Sciatic nerve (tissue), 2 donors: ENCODE measurements around the gene PCIF1. TPM values are rescaled to one million over a fixed set of nuclear protein-coding genes. Genes with fewer than 3 reads are reported as not detected.
A peak's percentile ranks its signal among the peaks of the same experiment; 100 is the strongest.
"Not testable (repeated sequence)": the region's sequence is repeated elsewhere in the genome, so short reads cannot be mapped to it uniquely, and the experiment has no call there.

Source experiments
- ATAC-seq: fragments of 200-7000 bp; cut with Tn5 transposase; one replicate; pipeline ENCODE4 v1.9.1; 2020; ENCODE audit warnings: mild to moderate bottlenecking, moderate library complexity
- DNase-seq: peaks from one replicate; pipeline ENCODE4 v3.0.0-alpha.2; 2020; ENCODE audit warnings: low spot score
- intact Hi-C: fragments of 100-400 bp; cut with DNase I; formaldehyde crosslinking; loops from one replicate; pipeline ENCODE4 v1.14.2; 2022
- total RNA-seq: library from RNA; stranded (reverse); fragmentation: NEBNext Ultra II Directional; extraction: Animal tissue kit (Norgen Biotek cat#: 25700); gene quantifications from one replicate; pipeline ENCODE4 v1.2.1, GENCODE V29; 2021
- donor health status: DM: no; HTN: no; CAD: no.
- donor health status: DM: no; HTN: no; CAD: no.

Gene PCIF1
- total RNA-seq, 1 donor from 2014 or later: 38.2 TPM

DNA sequence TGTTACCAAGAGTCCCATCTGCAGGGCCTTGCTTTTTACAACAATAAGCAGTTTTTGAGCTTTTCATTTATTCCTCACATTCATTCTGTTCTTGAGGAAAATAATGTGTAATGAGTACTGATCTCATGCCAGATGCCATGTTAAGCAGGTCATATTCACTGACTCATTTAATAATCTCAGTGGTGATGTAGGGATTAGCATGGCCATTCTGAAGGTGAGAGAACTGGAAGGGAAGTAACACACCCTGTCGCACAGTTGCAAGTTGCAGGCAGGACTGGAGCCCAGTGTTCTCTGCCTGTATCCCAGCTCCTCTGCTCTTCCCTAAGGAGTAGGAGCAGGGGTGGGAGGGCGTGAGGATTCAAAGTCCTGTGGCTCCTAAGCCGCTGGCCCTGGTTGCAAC lies 5.6 kb downstream of the PCIF1 start:
- no peak for ATAC-seq

DNA sequence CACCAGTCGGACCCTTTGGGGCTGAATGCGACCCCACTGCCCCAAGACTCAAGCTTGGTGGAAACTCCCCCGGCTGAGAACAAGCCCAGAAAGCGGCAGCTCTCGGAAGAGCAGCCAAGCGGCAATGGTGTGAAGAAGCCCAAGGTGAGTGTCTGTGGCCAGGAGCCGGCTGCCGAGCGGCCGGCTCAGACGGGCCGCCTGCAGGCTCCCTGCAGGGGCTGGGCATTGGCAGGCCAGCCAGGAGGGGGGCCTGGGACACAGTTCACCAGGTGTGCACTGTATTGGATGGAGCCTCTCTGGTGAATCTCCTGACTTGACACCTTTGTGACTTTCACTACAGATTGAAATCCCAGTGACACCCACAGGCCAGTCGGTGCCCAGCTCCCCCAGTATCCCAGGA lies 6.0 kb downstream of the PCIF1 start:
- no peak for ATAC-seq
- no peak for DNase-seq
- intact Hi-C loops: no loop called here

More for the DNA sequence above, 5.6 kb downstream of the PCIF1 start:
- intact Hi-C loops: no loop called here
- no peak for DNase-seq

DNA sequence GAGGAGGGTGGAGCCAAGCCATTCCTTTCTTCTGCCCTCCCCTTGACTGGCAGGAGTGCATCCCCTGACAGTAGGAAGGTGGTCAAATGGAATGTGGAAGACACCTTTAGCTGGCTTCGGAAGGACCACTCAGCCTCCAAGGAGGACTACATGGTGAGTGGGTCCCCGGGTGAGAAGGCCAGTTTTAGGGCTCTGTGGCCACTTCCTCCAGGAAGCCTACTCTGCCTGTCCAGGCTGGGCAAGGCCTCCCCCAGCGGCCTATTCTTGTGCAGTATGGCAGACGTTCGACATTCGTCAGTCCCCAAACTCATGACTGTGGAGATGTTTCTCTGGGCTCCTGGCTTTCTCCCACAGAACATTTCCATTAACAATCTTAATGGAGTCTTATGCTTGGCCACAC lies 9.1 kb downstream of the PCIF1 start:
- DNase-seq (no peak), ATAC-seq (no peak)
- intact Hi-C loops: no loop called here

DNA sequence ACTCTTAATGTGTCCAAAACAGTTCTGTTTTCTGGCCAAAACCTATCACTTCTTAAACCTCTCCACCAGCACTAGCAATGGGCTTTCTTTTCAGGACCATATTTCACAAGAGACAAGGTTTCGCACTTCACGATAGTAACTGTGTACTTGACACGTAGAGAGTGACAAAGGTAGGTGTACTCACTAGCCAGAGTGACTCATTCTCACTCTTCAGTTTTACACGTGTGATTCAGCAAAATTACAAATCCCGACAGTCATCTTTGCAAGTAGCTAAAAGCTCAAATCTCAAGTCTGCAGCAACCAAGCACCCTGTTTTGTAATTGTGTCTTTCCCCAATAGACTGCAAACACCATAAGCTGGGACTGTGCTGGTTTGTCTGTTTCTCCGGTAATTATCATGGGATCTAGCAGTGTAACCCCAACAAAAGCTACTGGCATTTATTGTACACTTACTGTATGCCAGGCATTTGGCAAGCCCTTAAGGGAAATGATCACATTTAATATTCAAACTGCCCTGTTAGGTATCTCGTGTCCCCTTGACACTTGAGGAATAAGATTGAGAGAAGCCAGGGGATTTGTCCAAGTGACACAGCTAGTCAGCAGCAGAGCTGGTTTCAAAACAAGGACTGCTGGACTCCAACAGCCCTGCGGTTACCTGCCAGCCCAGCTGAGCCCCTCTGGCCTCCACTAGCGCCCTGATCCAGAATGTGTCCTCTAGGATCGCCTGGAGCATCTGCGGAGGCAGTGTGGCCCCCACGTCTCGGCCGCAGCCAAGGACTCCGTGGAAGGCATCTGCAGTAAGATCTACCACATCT lies 9.9 kb downstream of the PCIF1 start:
- no peak for DNase-seq
- ATAC-seq: no peak
- intact Hi-C loops: no loop called here

DNA sequence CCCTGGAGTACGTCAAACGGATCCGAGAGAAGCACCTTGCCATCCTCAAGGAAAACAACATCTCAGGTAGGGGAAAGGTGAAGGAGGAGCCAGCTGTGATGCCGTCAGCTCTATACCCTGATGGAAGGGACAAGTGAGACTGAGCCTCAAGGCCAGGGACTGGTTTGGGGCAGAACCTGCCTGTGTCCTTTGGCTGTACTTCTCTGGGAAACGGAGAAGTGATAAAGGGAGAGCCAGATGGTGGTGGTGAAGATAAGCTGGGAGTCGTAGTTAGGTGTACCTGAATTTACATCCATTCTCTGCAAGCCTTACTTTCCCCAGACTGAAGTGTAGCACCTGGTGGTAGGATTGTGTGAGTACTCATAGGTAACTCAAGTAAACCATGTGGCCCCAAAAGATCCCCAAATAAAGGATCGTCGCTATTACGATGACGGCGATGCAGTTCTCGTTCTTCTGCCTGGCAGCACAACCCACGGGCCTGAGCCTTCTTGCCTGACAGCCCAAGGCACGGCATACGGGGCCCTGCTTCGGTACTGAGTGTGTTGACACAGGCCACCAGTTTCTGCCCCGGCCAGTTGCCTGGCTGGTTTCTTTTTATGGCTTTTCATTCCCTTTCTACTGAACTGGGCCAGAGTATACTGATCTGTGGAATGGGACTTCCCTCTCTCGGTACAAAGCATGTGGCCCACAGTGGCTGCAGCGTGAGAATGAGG lies 10.6 kb downstream of the PCIF1 start:
- intact Hi-C loops: no loop called here
- ATAC-seq: no peak
- DNase-seq: no peak

DNA sequence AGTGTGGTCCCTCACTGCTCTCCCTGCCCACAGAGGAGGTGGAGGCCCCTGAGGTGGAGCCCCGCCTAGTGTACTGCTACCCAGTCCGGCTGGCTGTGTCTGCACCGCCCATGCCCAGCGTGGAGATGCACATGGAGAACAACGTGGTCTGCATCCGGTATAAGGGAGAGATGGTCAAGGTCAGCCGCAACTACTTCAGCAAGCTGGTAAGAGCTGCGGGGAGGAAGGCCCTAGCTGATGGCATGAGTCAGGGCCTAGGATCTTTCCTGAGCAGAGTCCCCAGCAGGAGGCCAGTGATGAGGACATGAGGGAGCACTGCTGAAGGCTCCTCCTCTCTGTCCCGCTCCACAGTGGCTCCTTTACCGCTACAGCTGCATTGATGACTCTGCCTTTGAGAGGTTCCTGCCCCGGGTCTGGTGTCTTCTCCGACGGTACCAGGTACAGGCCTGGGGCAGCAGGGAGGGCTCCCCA lies 11.2 kb downstream of the PCIF1 start:
- peak; percentile 7 for ATAC-seq
- no peak for DNase-seq
- intact Hi-C loops: no loop called here

DNA sequence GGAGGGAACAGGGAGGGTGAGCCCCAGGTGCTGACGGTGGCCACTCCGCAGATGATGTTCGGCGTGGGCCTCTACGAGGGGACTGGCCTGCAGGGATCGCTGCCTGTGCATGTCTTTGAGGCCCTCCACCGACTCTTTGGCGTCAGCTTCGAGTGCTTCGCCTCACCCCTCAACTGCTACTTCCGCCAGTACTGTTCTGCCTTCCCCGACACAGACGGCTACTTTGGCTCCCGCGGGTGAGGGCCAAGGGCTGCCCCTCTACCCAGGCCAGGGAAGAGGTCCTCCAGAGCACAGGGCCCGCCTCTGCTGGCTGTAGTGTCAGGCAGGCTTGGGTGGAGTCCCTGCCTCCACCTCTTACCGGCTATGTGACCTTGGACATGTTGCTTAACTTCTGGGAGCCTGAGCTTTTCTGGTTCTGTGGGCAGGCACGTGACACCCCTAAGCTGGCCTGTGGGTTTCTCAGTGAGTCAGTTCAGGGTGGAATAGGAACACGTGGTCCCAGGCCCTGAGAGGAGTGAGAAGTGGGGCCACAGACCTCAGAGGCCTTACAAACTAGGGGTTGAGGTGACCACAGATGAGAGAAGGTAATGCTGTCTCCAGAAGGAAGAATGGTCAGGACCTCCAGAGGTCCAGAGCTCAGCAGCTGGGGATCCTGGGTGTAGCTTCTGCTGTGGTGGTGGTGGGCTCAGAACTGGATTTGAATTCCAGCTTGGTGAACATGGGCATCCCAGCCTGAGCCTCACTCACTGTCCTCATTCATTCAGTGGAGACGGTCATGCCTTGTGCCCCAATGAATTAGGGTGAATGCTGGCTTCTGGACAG lies 11.9 kb downstream of the PCIF1 start:
- DNase-seq: no peak
- intact Hi-C loops: no loop called here
- ATAC-seq: peak; percentile 87

DNA sequence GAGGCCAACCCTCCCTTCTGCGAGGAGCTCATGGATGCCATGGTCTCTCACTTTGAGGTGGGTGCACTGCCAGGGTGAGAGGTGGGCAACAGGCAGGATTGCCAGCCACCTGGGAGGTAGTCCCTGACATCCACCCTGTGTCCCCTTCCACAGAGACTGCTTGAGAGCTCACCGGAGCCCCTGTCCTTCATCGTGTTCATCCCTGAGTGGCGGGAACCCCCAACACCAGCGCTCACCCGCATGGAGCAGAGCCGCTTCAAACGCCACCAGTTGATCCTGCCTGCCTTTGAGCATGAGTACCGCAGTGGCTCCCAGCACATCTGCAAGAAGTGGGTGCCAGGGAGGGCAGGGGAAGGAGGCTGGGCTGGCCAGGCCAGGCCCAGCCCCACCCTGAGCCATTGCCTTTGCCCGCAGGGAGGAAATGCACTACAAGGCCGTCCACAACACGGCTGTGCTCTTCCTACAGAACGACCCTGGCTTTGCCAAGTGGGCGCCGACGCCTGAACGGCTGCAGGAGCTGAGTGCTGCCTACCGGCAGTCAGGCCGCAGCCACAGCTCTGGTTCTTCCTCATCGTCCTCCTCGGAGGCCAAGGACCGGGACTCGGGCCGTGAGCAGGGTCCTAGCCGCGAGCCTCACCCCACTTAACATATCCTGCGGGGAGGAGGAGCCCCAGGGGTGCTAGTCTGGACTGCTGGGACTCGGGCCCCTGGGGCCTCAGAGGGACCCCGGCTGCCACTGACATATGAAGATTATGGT lies 12.8 kb downstream of the PCIF1 start:
- intact Hi-C loops: no loop called here
- DNase-seq: no peak
- ATAC-seq: peak; percentile 4

DNA sequence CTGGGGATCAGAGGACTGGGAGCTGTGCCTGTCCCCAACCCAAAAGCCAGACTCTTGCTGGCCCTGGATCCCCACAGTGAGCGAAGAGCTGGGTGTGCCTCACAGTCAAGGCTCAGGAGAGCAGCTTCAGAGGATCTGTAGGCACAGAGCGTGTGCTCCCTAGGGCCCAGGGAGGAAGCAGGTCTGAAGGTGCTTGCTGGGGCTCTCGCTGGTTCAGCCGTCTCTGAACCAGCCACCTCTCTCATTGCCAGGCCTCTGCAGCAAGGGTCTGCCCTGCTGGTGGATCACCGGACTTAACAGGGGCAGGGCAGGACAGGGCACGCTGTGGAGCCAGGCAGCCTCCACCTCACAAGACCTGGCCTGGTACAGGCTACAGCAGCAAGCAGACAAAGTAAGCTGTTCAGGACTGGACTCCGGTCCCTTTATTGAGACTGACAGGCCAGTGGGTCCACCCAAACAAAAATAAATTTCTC lies 13.8 kb downstream of the PCIF1 start:
- intact Hi-C loops: no loop called here
- ATAC-seq: no peak

DNA sequence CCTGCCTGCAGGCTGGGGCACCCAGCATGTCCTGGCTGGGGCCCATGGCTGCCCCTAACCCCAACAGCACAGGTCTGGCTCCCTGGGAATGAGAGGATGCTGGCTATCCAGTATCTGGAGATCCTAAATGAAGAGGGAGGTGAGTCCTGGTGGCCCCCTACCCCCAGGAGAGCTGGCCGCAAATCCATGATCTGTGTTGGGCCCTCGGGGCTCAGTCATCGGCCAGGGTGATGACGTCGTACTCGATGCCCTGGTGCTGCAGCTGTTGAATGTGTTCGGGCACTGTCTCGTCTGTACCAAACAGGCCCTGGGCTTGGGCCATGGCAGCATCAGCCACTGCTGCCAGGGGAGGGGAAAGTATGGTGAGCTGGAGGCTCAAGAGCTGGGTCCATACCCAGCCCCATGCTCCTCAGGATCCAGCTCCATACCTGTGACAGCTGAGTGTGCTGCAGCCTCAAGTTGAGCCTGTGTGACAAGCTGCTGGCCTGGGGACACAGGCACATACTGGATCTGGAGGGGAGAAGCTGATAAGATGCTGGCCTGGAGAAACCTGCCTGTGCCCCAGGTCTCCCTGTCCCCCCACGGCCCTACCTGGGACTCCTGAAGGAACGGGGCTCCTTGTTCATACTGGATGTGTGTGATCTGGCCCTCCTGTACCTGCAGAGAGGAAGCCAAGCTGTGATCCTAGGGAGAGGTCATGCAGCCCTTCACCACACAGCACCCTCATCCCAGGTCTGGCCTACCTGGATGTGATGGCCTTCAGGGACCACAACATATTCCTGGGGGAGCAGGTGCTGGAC lies 14.5 kb downstream of the PCIF1 start:
- intact Hi-C loops: no loop called here
- ATAC-seq: no peak

More for the DNA sequence above, 13.8 kb downstream of the PCIF1 start:
- no peak for DNase-seq

DNA sequence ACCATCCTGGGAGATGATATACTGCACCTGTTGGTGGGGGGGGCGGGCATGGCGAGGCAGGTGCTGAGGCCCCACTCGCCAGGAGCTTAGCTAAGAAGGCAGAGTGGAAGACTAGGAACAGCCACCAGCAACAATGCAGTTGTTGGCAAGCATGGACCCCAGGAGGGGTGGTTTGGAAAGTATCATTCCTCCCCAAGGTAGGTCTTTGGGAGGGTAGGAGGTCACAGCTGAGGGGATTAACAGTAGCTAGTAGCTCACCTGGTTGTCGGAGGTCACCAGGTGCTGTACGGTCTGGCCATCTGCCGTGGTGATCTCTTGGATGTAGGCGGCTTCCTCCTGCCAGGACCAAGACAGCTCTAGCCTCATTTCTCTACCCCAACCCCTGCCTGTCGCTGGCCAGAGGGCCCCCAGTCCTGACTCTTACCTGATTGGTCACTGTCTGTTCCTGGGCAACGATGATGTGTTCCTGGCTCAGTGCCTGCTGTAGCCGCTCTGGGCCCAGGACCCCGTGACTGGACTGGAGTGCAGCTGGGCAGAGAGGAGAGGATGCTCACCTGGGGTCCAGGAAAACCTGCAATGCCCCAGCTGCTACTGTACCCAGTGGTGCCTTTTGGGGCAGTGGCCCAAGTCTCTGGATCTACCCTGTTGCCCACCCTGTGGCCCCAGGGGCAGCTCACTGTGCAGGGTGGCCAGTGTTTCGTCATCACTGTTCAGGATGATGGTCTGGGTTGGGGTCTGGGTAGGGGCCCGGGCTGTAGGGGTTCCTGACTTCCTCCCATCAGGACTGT lies 15.3 kb downstream of the PCIF1 start:
- intact Hi-C loops: loop anchor here (10.0 kb wide), 1 partner anchor 55 kb away; the partner anchor contains the start of genes CTSA and NEURL2
- ATAC-seq: no peak
- DNase-seq: no peak

More for the DNA sequence above, 14.5 kb downstream of the PCIF1 start:
- no peak for DNase-seq

DNA sequence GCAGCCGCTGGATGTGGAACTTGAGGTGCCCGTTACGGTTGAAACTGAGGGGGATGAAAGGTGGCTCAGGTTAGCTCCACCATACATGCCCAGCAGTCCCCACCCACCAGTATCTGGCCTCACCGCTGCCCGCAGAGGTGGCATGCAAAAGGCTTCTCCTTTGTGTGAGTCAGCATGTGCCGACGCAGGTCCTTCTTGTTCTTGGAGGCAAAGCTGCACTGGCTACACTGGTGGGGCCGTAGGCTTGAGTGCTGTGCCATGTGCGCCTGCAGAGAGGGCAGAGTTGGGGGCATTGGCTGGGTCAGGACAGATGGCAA lies 15.8 kb downstream of the PCIF1 start:
- ATAC-seq: no peak
- DNase-seq: no peak
- intact Hi-C loops: loop anchor here (10.0 kb wide), 1 partner anchor 55 kb away; the partner anchor contains the start of genes CTSA and NEURL2

DNA sequence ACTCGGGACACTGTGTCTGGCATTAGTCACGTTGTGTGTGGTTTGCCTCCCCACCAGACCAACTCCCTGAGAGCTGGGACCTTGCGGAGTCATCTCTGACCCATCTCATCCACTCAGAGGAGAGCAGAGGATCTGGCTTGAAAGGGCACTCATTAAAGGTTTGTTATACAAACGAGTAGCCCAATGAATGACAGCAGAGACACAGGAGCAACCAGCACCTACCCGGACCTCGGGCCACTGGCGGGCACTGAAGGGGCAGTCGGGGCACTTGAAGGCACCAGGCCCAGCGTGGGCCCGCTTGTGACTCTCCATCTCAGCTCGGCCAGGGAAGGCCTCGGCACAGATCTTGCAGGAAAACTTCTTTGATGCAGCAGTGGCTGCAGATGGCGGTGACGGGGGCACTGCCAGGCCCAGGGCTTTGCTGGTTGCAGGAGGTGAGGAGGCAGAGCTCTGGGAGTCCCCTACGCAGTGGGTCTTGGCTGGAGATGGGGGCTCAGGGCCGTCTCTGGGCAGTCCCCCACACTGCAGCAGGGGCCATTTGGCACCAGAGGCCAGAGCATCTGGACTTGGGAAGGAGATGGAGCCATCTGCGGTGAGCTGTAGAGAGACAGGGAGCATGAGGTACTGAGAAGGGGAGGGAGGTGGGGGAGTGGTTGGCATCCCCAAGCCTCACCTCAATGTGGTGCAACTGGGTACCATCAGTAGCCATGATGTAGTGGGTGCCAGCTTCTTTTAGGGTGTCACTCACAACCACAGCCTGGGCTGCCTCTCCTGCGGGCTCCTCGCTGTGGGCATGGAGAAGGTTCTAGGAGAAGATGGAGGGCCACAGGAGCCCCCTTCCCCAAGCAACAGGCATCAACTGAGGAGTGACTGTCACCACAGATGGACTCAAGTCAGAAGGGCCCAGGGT lies 17.7 kb downstream of the PCIF1 start:
- intact Hi-C loops: loop anchor here (10.0 kb wide), 1 partner anchor 57 kb away; the partner anchor contains the start of genes CTSA and NEURL2
- no peak for DNase-seq
- no peak for ATAC-seq

DNA sequence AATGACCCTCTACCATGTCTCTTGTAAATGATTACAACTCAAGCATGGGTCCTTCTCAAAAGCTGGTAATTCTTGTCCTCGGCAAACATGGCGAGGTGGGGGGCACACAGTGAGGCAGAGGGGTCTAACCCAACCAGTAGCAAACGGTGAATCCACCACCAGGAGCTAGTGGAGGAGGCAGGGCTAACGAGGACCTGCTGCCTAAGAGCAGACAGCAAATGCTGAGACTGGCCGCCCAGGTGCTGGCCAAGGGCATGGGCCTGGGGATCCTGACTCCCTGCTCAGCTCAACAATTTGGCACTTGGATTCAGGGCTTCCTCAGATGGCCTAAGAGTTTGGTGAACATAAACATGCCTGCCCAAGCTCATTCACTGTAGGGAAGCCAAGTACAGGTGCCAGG lies 18.4 kb downstream of the PCIF1 start:
- intact Hi-C loops: loop anchor here (10.0 kb wide), 1 partner anchor 58 kb away; the partner anchor contains the start of genes CTSA and NEURL2
- no peak for DNase-seq

DNA sequence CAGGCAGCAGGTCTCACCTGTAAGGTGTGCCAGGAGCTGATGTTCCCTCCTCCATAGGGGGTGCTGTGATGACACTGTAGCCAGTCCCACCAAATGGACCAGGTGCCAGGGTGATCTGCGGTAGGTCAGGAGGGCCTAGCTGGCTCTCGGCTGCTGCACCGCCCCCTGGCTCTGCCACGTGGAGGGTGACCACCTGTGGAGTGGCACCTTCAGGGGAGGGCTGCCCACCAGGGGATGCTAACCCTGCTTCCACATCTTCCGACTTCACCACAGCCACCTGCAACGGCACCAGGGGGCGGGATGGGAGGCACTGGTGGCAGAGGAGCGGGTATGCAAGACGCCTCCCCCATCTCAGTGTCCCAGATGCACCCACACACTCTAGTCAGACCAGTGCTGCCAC lies 19.2 kb downstream of the PCIF1 start:
- ATAC-seq: no peak
- DNase-seq: no peak

More for the DNA sequence above, 18.4 kb downstream of the PCIF1 start:
- ATAC-seq: no peak

DNA sequence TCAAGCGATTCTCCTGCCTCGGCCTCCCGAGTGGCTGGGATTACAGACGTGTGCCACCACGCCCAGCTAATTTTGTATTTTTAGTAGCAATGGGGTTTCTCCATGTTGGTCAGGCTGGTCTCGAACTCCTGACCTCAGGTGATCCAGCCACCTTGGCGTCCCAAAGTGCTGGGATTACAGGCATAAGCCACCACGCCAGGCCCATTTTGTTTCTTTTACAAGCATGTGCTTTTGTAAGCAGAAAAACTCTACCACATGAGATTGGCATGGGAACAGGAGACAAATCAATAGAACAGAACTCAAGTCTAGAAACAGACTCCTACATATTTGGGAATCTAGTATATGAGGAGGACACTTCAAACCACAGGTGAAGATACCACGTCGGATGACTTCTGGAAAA lies 21.8 kb downstream of the PCIF1 start:
- ATAC-seq, DNase-seq: not testable (repeated sequence)
- intact Hi-C loops: loop anchor here (10.0 kb wide), 1 partner anchor 62 kb away; the partner anchor contains the start of genes CTSA and NEURL2

More for the DNA sequence above, 19.2 kb downstream of the PCIF1 start:
- intact Hi-C loops: loop anchor here (10.0 kb wide), 1 partner anchor 59 kb away; the partner anchor contains the start of genes CTSA and NEURL2
